Urothelium cell line (cell line): Measurements from ENCODE around the gene SIRT3.

Experiments
- DNase-seq: peaks from one replicate; pipeline ENCODE4 v3.0.0; 2011; ENCODE audit warnings: low spot score, mixed read lengths
- FAIRE-seq: peaks from 2 replicates; lab custom pipeline; 2011; peaks lifted over from hg19 to GRCh38; lab: Jason Lieb, UNC

Gene SIRT3

DNA sequence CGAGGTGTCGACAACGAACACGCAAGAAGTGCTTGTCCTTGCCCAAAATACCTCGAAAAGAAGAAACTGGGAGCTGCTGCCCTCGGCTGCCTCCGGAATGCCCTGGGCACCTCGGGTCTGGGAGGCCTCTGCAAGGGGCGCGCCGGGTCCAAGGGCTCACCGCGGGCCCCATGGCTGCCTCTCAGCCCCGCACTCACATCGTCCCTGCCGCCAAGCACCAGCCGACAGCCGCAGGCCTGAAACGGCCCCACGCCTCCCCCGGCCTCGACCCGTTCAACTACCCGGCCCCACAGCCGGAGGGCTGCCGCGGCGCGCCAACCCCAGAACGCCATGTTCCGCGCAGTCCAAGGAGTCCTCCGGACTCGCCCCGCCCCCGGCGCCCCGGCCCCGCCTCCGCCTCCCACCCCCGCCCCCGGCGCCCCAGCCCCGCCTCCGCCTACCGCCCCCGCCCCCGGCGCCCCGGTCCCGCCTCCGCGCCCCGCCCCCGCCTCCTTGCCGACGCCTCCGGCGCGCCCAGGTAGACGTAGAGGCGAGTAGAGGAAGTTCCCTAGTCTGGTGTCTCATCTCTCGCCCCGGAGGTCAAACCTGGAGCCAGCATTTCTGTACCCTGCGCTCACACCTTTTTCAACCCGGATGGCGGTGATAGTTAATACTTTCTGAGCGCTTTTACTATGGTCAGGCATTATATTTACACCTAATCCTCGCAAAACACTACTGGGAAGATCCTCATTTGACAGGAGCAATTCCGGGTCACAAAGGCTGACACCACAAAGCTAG, at the start of gene SIRT3:
TSS of gene SIRT3 (minus strand) at position 346 of the 777 bp plus-strand sequence. CDS start at position 332, 14 bp downstream.
- DNase-seq (peak; percentile 90), FAIRE-seq (no peak)

DNA sequence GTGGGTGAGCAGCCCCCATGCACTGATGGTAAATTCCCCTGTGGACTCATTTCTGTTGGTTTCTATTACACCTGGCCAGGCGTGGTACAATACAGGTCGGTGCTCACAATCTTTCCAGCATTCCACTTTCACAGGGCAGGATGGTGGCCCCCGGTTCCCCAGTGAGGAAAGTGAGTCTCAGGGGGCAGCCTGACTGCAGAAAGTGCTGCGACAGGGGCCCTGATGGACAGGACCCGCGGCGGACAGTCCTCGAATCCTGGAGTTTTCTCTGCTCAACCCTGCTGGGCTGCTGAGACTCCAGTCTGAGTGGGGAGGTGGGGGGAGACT, 49.7 kb upstream of the SIRT3 start:
- no peak for FAIRE-seq
- no peak for DNase-seq

DNA sequence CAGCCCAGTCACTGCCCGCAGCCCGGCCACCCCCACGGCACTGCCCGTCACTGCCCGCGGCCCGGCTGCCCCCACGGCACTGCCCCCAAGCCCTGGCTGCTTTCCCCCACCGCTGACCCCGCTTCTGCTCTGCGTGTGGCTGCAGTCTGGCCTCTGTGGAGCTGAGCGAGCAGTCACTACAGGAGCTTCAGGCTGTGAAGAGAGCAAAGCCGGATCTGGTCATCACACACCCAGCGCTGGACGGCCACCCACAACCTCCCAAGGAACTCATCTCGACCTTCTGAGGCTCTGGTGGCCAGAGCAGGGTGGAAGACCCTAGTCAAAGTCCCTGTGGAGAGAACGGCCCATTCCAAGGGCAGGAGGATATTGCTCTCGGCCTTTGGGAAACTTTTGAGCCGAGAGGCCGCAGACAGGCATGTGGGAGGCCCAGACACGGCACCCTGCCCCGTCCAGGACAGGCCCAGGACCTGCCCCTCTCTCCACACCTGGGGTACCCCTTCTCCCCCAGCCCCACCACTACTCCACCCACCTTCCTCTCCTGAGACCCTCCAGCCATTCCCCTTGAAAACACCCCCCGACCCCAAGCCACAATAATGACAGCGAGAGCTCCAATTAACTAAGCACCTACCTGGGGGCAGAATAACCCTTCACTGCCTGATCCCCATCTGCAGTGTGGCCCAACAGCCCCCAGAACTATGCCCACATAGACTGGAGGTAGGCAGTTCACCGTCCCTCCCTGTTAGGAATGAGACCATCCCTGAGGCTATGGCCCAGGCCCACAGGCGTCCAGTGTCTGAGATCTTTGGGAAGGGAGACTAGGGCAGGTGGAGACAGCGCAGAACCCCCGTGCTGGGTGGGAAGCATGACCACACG, 49.1 kb upstream of the SIRT3 start:
- FAIRE-seq (no peak), DNase-seq (no peak)

- FAIRE-seq: no peak
- DNase-seq: no peak
Measured at GRCh38 chr11:284105-285020, 48.2 kb upstream of the SIRT3 start.

- DNase-seq: no peak
- FAIRE-seq: no peak
Measured at GRCh38 chr11:283405-284104, 47.4 kb upstream of the SIRT3 start.

DNA sequence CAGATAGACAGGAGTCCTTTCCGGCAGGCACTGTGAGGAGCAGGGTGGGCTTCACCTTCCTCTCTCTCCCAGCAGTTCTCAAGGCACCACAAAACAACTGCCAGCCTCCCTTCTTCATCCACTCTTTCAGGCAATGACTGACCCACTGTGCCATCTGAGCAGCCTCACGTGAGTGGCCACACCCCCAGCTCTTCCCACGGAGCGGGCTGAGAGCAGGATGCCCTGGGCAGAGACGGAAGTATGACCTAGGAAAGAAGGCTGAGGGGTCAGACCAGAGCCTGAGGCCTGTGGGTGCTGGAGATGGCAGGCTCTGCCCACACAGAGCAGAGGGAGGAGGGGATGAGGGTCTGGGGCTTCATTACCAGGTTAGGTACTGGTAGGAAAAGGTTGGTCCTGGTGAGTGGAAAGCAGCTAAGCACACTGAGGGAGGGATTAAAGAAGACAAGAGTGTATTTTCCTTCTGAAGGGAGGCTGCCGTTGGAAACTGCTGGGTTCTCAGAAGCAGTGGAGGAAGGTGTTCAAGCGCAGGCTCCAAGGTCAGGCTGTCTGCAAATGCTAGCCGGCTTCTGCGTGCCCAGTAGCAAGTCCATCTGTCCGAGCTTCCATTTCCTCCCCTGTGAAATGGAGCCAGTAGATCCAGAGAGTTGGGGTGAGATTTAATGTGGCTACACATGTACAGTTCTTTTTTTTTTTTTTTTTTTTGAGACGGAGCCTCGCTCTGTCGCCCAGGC, 46.7 kb upstream of the SIRT3 start:
- no peak for DNase-seq
- FAIRE-seq: no peak

- FAIRE-seq (no peak), DNase-seq (no peak)
Measured at GRCh38 chr11:282171-282570, 46.0 kb upstream of the SIRT3 start.

DNA sequence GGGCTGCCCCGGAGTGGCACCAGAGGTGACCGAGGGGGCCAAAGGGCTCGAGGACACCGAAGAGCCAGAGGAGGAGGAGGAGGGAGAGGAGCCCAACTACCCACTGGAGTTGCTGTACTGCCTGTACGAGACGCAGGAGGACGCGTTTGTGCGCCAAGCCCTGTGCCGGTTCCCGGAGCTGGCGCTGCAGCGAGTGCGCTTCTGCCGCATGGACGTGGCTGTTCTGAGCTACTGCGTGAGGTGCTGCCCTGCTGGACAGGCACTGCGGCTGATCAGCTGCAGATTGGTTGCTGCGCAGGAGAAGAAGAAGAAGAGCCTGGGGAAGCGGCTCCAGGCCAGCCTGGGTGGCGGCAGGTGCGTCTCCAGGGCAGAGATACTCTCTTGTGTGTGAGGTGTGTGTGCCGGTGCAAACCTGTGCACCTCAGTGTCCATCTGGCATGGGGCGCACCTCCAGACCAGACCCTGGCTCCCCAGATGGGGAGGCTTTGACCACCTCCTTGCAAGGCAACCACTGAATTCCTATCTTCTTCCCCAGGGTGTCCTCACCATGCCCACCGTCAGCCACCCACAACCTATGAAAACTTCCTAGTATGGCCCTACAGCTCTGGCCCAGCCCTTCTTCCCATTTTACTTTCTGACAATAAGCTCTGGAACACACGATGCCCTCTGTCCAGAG, 45.5 kb upstream of the SIRT3 start:
- DNase-seq (no peak), FAIRE-seq (no peak)

GRCh38 chr11:280706-281485, 44.8 kb upstream of the SIRT3 start:
- no peak for DNase-seq
- FAIRE-seq: no peak

GRCh38 chr11:279966-280705, 44.0 kb upstream of the SIRT3 start:
- FAIRE-seq: no peak
- DNase-seq: no peak

- no peak for FAIRE-seq
Measured at GRCh38 chr11:279040-279965, 43.2 kb upstream of the SIRT3 start.

DNA sequence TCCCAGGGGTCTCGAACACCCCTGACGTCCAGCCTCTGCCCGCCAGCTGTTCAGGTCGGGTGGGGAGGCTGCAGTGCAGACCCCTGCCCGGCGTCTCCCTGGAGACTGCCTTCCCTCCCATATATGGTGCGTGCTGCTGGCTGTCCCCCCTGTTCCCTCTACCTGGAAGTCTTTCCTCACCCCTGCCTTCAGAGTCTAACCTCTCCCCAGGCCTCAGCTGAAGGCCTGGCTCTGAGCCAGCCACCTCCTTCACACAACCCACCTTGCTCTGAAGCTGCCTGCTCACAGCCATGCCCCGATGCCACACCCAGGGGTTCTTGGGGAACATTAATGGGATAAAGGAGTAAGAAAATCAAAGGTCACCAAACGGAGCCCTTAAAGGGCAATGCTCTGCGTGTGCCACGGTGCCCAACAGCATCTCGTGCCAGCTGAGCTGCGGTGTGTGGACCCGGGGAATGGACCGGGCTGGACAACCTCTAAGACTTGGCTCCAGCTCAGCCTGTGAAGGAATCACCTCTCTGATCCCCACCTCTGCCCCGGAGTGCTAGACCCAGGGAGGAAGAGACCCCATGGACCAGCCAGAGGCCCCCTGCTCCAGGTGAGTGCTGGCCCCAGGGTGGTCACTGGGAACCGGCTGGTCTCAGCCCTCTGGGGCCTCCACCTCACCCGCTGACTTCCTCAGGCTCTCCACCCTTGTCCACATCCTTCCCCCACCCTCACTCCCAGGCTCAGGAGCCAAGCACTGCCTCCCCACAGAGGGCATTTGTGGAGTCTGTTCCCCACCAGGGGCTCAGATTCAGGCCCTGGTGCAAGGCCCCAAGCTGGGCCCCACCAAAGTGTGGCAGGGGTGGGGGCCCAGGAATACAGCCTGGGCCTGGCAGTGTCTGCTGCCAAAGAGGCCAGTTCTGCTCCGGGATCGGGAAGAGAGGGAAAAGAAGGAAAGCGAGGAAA, 42.1 kb upstream of the SIRT3 start, which contains the start of gene NLRP6:
TSS of gene NLRP6 (plus strand) at position 407 of the 951 bp plus-strand sequence. CDS start at position 570, 163 bp downstream.
- FAIRE-seq: no peak

More at GRCh38 chr11:279040-279965, 43.2 kb upstream of the SIRT3 start:
- no peak for DNase-seq

DNA sequence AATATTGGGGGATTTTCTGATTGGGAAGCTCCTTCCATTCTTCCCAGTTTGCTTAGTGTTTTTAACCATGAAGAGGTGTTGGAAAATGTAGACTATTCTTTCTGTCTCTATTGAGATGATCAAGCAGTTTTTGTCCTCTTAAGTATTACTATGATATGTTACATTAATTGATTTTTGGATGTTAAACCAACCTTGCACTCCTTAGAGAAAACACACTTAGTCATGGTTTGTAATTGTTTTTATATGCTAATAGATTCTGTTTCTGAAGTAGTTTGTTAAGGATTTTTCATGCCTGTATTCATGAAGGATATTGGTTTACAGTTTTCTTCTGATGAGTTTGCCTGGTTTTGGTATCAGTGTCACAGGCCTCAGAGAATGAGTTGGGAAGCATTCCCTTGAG, 40.1 kb upstream of the SIRT3 start:
- DNase-seq (no peak), FAIRE-seq (no peak)

More for the DNA sequence above, 42.1 kb upstream of the SIRT3 start, which contains the start of gene NLRP6:
- DNase-seq: no peak

- FAIRE-seq: no peak
- DNase-seq: no peak
Measured at GRCh38 chr11:272931-273198, 36.7 kb upstream of the SIRT3 start.

- DNase-seq (no peak), FAIRE-seq (no peak)
Measured at GRCh38 chr11:272195-272930, 36.2 kb upstream of the SIRT3 start.
